ENCODE results near the gene MFSD6. TPM values are rescaled to one million over a fixed set of nuclear protein-coding genes. Genes with fewer than 3 reads are reported as not detected.

The MFSD6 gene
- total RNA-seq, 1 donor from 2014 or later, result 0.37 TPM

- Histone ChIP-seq H3K4me1 (no peaks in the 10 kb centered on the region), H3K4me2 (no peak overlapping the region), H3K79me2 (ENCODE audit: low read depth) (no peaks in the 10 kb centered on the region), H3K4me3 (no peak overlapping the region), H4K20me1 (ENCODE audit: low read depth) (no peaks in the 10 kb centered on the region), H3K36me3 (no peaks in the 10 kb centered on the region), H2AFZ (replicated peaks) (no peak overlapping the region), H3F3A (ENCODE audit: low read depth) (no peaks in the 10 kb centered on the region), H3K27me3 (no peaks in the 10 kb centered on the region), H3K27ac (no peak overlapping the region), H3K9ac (no peak overlapping the region), H3K9me3 (ENCODE audit: low read depth) (no peaks in the 10 kb centered on the region)
- Mint-ChIP-seq H3K9me3 (no peaks in the 10 kb centered on the region), H3K27ac (no peak overlapping the region), H3K27me3 (ENCODE audit: insufficient read depth, low read depth) (no peaks in the 10 kb centered on the region), H3K4me3 (no peak overlapping the region), H3K4me1 (peaks cover 7% of the 10 kb centered on the region), H3K36me3 (no peaks in the 10 kb centered on the region)
- no peak for TF ChIP-seq EZH2 (IDR thresholded peaks at IDR 0.05)
- TF ChIP-seq EZH2phosphoT487 (IDR thresholded peaks at IDR 0.05), result no peak
- no peak for TF ChIP-seq CTCF (IDR thresholded peaks at IDR 0.05)
- DNase-seq (ENCODE audit: low spot score), result no peak
Observed at GRCh38 chr2:190360965-190361364, 47.2 kb upstream of the MFSD6 start.

GRCh38 chr2:190361572-190361971 is 46.6 kb upstream of the MFSD6 start:
- no peak overlapping the region for H3K27ac Mint-ChIP-seq
- H3K9me3 Mint-ChIP-seq, result no peaks in the 10 kb centered on the region
- no peak overlapping the region for H3K9ac ChIP-seq
- peaks cover 7% of the 10 kb centered on the region for H3K4me1 Mint-ChIP-seq
- H3K4me2 ChIP-seq, result no peak overlapping the region
- TF ChIP-seq CTCF (IDR thresholded peaks at IDR 0.05) (no peak), EZH2 (IDR thresholded peaks at IDR 0.05) (no peak)
- no peaks in the 10 kb centered on the region for H3K36me3 Mint-ChIP-seq
- no peaks in the 10 kb centered on the region for H3K27me3 ChIP-seq
- no peaks in the 10 kb centered on the region for H3K36me3 ChIP-seq
- H2AFZ ChIP-seq (replicated peaks), result no peak overlapping the region
- DNase-seq (ENCODE audit: low spot score), result no peak
- no peaks in the 10 kb centered on the region for H3K27me3 Mint-ChIP-seq (ENCODE audit: insufficient read depth, low read depth)
- H4K20me1 ChIP-seq (ENCODE audit: low read depth), result no peaks in the 10 kb centered on the region
- no peaks in the 10 kb centered on the region for H3F3A ChIP-seq (ENCODE audit: low read depth)
- H3K9me3 ChIP-seq (ENCODE audit: low read depth), result no peaks in the 10 kb centered on the region
- H3K4me3 Mint-ChIP-seq, result no peak overlapping the region
- H3K4me3 ChIP-seq, result no peak overlapping the region
- no peaks in the 10 kb centered on the region for H3K4me1 ChIP-seq
- H3K79me2 ChIP-seq (ENCODE audit: low read depth), result no peaks in the 10 kb centered on the region
- no peak overlapping the region for H3K27ac ChIP-seq

GRCh38 chr2:190362894-190363293 is 45.3 kb upstream of the MFSD6 start:
- H2AFZ ChIP-seq (replicated peaks), result no peak overlapping the region
- H3K36me3 ChIP-seq, result no peaks in the 10 kb centered on the region
- H3K9ac ChIP-seq, result no peak overlapping the region
- DNase-seq (ENCODE audit: low spot score), result no peak
- H3K27ac ChIP-seq, result no peak overlapping the region
- H4K20me1 ChIP-seq (ENCODE audit: low read depth), result no peaks in the 10 kb centered on the region
- H3F3A ChIP-seq (ENCODE audit: low read depth), result no peaks in the 10 kb centered on the region
- no peak overlapping the region for H3K4me2 ChIP-seq
- no peaks in the 10 kb centered on the region for H3K27me3 Mint-ChIP-seq (ENCODE audit: insufficient read depth, low read depth)
- H3K27ac Mint-ChIP-seq, result no peak overlapping the region
- no peaks in the 10 kb centered on the region for H3K9me3 ChIP-seq (ENCODE audit: low read depth)
- H3K36me3 Mint-ChIP-seq, result no peaks in the 10 kb centered on the region
- H3K4me3 ChIP-seq, result no peak overlapping the region
- H3K4me1 Mint-ChIP-seq, result peaks cover 7% of the 10 kb centered on the region
- no peaks in the 10 kb centered on the region for H3K27me3 ChIP-seq
- no peaks in the 10 kb centered on the region for H3K9me3 Mint-ChIP-seq
- TF ChIP-seq EZH2 (IDR thresholded peaks at IDR 0.05) (no peak), EZH2phosphoT487 (IDR thresholded peaks at IDR 0.05) (no peak), CTCF (IDR thresholded peaks at IDR 0.05) (no peak)
- no peak overlapping the region for H3K4me3 Mint-ChIP-seq
- H3K4me1 ChIP-seq, result no peaks in the 10 kb centered on the region
- H3K79me2 ChIP-seq (ENCODE audit: low read depth), result no peaks in the 10 kb centered on the region
